Measurements from ENCODE around the gene TMEM72.

TMEM72 gene

GRCh38 chr10:44908066-44908749 lies 2.9 kb upstream of the TMEM72 start:
- Histone ChIP-seq H3K36me3 (ENCODE audit: insufficient read depth, low read length) (no peaks in the 10 kb centered on the region), H3K4me3 (no peak overlapping the region), H3K9ac (ENCODE audit: insufficient read length) (no peak overlapping the region), H3K27ac (no peak overlapping the region), H3K9me3 (ENCODE audit: low read depth, low read length) (no peaks in the 10 kb centered on the region)
- TF ChIP-seq EZH2 (IDR thresholded peaks at IDR 0.05): no peak
- TF ChIP-seq POLR2AphosphoS5 (IDR thresholded peaks at IDR 0.05; ENCODE audit: borderline replicate concordance, low read depth, low read length): no peak
- no peak for TF ChIP-seq FOXP2 (optimal IDR thresholded peaks at IDR 0.05; ENCODE audit: control extremely low read depth, extremely low read length, insufficient read depth)
- no peak for DNase-seq (ENCODE audit: low read depth, low spot score)

GRCh38 chr10:44908936-44909630 lies 2.1 kb upstream of the TMEM72 start:
- Histone ChIP-seq H3K4me3 (no peak overlapping the region), H3K36me3 (ENCODE audit: insufficient read depth, low read length) (no peaks in the 10 kb centered on the region), H3K9me3 (ENCODE audit: low read depth, low read length) (no peaks in the 10 kb centered on the region), H3K27ac (no peak overlapping the region), H3K9ac (ENCODE audit: insufficient read length) (no peak overlapping the region)
- TF ChIP-seq POLR2AphosphoS5 (IDR thresholded peaks at IDR 0.05; ENCODE audit: borderline replicate concordance, low read depth, low read length): no peak
- no peak for TF ChIP-seq EZH2 (IDR thresholded peaks at IDR 0.05)
- TF ChIP-seq FOXP2 (optimal IDR thresholded peaks at IDR 0.05; ENCODE audit: control extremely low read depth, extremely low read length, insufficient read depth): no peak
- DNase-seq (ENCODE audit: low read depth, low spot score): no peak

- no peak overlapping the region for H3K9ac ChIP-seq (ENCODE audit: insufficient read length)
- DNase-seq (ENCODE audit: low read depth, low spot score): no peak
- H3K36me3 ChIP-seq (ENCODE audit: insufficient read depth, low read length): no peaks in the 10 kb centered on the region
- TF ChIP-seq FOXP2 (optimal IDR thresholded peaks at IDR 0.05; ENCODE audit: control extremely low read depth, extremely low read length, insufficient read depth) (no peak), POLR2AphosphoS5 (IDR thresholded peaks at IDR 0.05; ENCODE audit: borderline replicate concordance, low read depth, low read length) (no peak), EZH2 (IDR thresholded peaks at IDR 0.05) (no peak)
- H3K9me3 ChIP-seq (ENCODE audit: low read depth, low read length): no peaks in the 10 kb centered on the region
- no peak overlapping the region for H3K27ac ChIP-seq
- H3K4me3 ChIP-seq: no peak overlapping the region
Observed at GRCh38 chr10:44909910-44910309, 1.2 kb upstream of the TMEM72 start.

GRCh38 chr10:44910602-44911001 lies 535 bp upstream of the TMEM72 start:
- DNase-seq (ENCODE audit: low read depth, low spot score): no peak
- Histone ChIP-seq H3K9ac (ENCODE audit: insufficient read length) (no peak overlapping the region), H3K4me3 (no peak overlapping the region), H3K36me3 (ENCODE audit: insufficient read depth, low read length) (no peaks in the 10 kb centered on the region), H3K9me3 (ENCODE audit: low read depth, low read length) (no peaks in the 10 kb centered on the region), H3K27ac (no peak overlapping the region)
- TF ChIP-seq FOXP2 (optimal IDR thresholded peaks at IDR 0.05; ENCODE audit: control extremely low read depth, extremely low read length, insufficient read depth) (no peak), EZH2 (IDR thresholded peaks at IDR 0.05) (no peak)

- H3K36me3 ChIP-seq (ENCODE audit: insufficient read depth, low read length): no peaks in the 10 kb centered on the region
- DNase-seq (ENCODE audit: low read depth, low spot score): no peak
- TF ChIP-seq EZH2 (IDR thresholded peaks at IDR 0.05) (no peak), POLR2AphosphoS5 (IDR thresholded peaks at IDR 0.05; ENCODE audit: borderline replicate concordance, low read depth, low read length) (no peak), FOXP2 (optimal IDR thresholded peaks at IDR 0.05; ENCODE audit: control extremely low read depth, extremely low read length, insufficient read depth) (no peak)
- H3K9me3 ChIP-seq (ENCODE audit: low read depth, low read length): no peaks in the 10 kb centered on the region
- H3K27ac ChIP-seq: no peak overlapping the region
- no peak overlapping the region for H3K4me3 ChIP-seq
- H3K9ac ChIP-seq (ENCODE audit: insufficient read length): no peak overlapping the region
Observed at GRCh38 chr10:44911951-44912350, 814 bp downstream of the TMEM72 start.

GRCh38 chr10:44913350-44914081 lies 2.4 kb downstream of the TMEM72 start:
- peak; percentile 80 for DNase-seq (ENCODE audit: low read depth, low spot score)
- no peak overlapping the region for H3K9ac ChIP-seq (ENCODE audit: insufficient read length)
- peak overlapping the region; percentile 63 for H3K4me3 ChIP-seq
- no peaks in the 10 kb centered on the region for H3K9me3 ChIP-seq (ENCODE audit: low read depth, low read length)
- no peaks in the 10 kb centered on the region for H3K36me3 ChIP-seq (ENCODE audit: insufficient read depth, low read length)
- H3K27ac ChIP-seq: peak overlapping the region; percentile 87
- TF ChIP-seq POLR2AphosphoS5 (IDR thresholded peaks at IDR 0.05; ENCODE audit: borderline replicate concordance, low read depth, low read length) (peak; percentile 18; the same call in 1 of the 2 replicates), FOXP2 (optimal IDR thresholded peaks at IDR 0.05; ENCODE audit: control extremely low read depth, extremely low read length, insufficient read depth) (no peak)

- TF ChIP-seq EZH2 (IDR thresholded peaks at IDR 0.05) (no peak), FOXP2 (optimal IDR thresholded peaks at IDR 0.05; ENCODE audit: control extremely low read depth, extremely low read length, insufficient read depth) (no peak), POLR2AphosphoS5 (IDR thresholded peaks at IDR 0.05; ENCODE audit: borderline replicate concordance, low read depth, low read length) (no peak)
- no peak overlapping the region for H3K27ac ChIP-seq
- H3K36me3 ChIP-seq (ENCODE audit: insufficient read depth, low read length): no peaks in the 10 kb centered on the region
- H3K9ac ChIP-seq (ENCODE audit: insufficient read length): no peak overlapping the region
- H3K9me3 ChIP-seq (ENCODE audit: low read depth, low read length): no peaks in the 10 kb centered on the region
- H3K4me3 ChIP-seq: no peak overlapping the region
- DNase-seq (ENCODE audit: low read depth, low spot score): no peak
Observed at GRCh38 chr10:44914891-44915290, 3.8 kb downstream of the TMEM72 start.

- Histone ChIP-seq H3K9ac (ENCODE audit: insufficient read length) (no peak overlapping the region), H3K36me3 (ENCODE audit: insufficient read depth, low read length) (no peaks in the 10 kb centered on the region), H3K4me3 (no peak overlapping the region), H3K27ac (no peak overlapping the region), H3K9me3 (ENCODE audit: low read depth, low read length) (no peaks in the 10 kb centered on the region)
- DNase-seq (ENCODE audit: low read depth, low spot score): no peak
- TF ChIP-seq POLR2AphosphoS5 (IDR thresholded peaks at IDR 0.05; ENCODE audit: borderline replicate concordance, low read depth, low read length) (no peak), FOXP2 (optimal IDR thresholded peaks at IDR 0.05; ENCODE audit: control extremely low read depth, extremely low read length, insufficient read depth) (no peak), EZH2 (IDR thresholded peaks at IDR 0.05) (no peak)
Observed at GRCh38 chr10:44916429-44916828, 5.3 kb downstream of the TMEM72 start.
